Sigmoid colon (tissue), 7 donors: Measurements from ENCODE around the gene USB1. TPM values are rescaled to one million over a fixed set of nuclear protein-coding genes. Genes with fewer than 3 reads are reported as not detected.

ENCODE experiments used
- DNase-seq: peaks from one replicate; pipeline ENCODE4 v3.0.0-alpha.2; 2019
- H3K27ac ChIP-seq, 4 donors: fragments of 200-600 bp; sonication (generic); one replicate each; pipeline ENCODE4 v1.5.1; 2016 to 2019; ENCODE audit warnings: mild to moderate bottlenecking in 1 of 4
- H3K27me3 ChIP-seq, 3 donors: fragments of 200-600 bp; sonication (generic); one replicate each; pipeline ENCODE4 v1.5.1; 2019; ENCODE audit warnings: mild to moderate bottlenecking in 1 of 3
- H3K36me3 ChIP-seq, 4 donors: fragments of 200-600 bp; sonication (generic); one replicate each; pipeline ENCODE4 v1.5.1; 2016 to 2019
- H3K4me1 ChIP-seq, 4 donors: fragments of 200-600 bp; sonication (generic); one replicate each; pipeline ENCODE4 v1.5.1; 2017 to 2019
- H3K4me3 ChIP-seq, 4 donors: fragments of 200-600 bp; sonication (generic); one replicate each; pipeline ENCODE4 v1.5.1; 2017 to 2019; ENCODE audit warnings: mild to moderate bottlenecking in 2 of 4, moderate library complexity in 1 of 4
- H3K9me3 ChIP-seq, 4 donors: fragments of 200-600 bp in 3 of 4; sonication (generic) in 3 of 4; one replicate each; pipeline versions ENCODE4 v1.5.1 to v1.6.1; 2013 to 2019
- CTCF ChIP-seq, 4 experiments: fragments of 450-650 bp in 3 of 4; fragments of 200-600 bp in 1 of 4; IDR thresholded peaks; one replicate each; pipeline ENCODE4 v1.5.1; 2016 to 2019; ENCODE audit warnings: antibody characterized with exemption in 4 of 4, mild to moderate bottlenecking in 3 of 4, moderate library complexity in 2 of 4
- EP300 ChIP-seq, 4 donors: sonication (generic); formaldehyde crosslinking; IDR thresholded peaks; one replicate each; pipeline ENCODE4 v1.6.1; 2017; ENCODE audit warnings: antibody characterized with exemption in 4 of 4
- POLR2A ChIP-seq, 2 donors: fragments of 450-650 bp; IDR thresholded peaks; one replicate each; pipeline ENCODE4 v1.6.1; 2016; ENCODE audit warnings: antibody characterized with exemption in 2 of 2, mild to moderate bottlenecking in 2 of 2, moderate library complexity in 2 of 2
- POLR2AphosphoS5 ChIP-seq, 4 donors: sonication (generic); formaldehyde crosslinking; IDR thresholded peaks; one replicate each; pipeline ENCODE4 v1.6.1; 2017; ENCODE audit warnings: antibody characterized with exemption in 4 of 4
- WGBS, 2 donors: extraction: QIAGEN DNeasy Blood & Tissue Kit; methylation state at CpG; one replicate each; pipeline ENCODE4 v1.1.7; 2013; 5-methylcytosine and 5-hydroxymethylcytosine counted together
- intact Hi-C: fragments of 100-400 bp; cut with DNase I; formaldehyde crosslinking; loops from one replicate; pipeline ENCODE4 v1.15.1; 2023
- polyA plus RNA-seq, 3 donors: library from polyadenylated mRNA; stranded (reverse); fragments of 200-250 nt; gene quantifications; one replicate each; pipeline ENCODE4 v1.2.3, GENCODE V29; 2013
- total RNA-seq, 4 donors: library from RNA; depleted of rRNA; stranded (reverse); fragments of >200 nt; gene quantifications; one replicate each; pipeline ENCODE4 v1.1.0, GENCODE V29; 2016
- donor health status: healthy with polysubstance abuse.
- donor health status: Bipolar disorder and iron deficiency.
- donor health status: healthy.

USB1 gene
- total and polyA plus RNA-seq, 7 donors, result 19.9 to 44.9 (median 36.6) TPM

- DNase-seq, result no peak
- Histone ChIP-seq H3K36me3 (peaks cover 0 to 30% (median 0%) of the 10 kb centered on the region in 4 donors), H3K4me3 (no peak overlapping the region), H3K9me3 (no peaks in the 10 kb centered on the region), H3K27me3 (no peaks in the 10 kb centered on the region), H3K4me1 (peaks cover 0 to 15% (median 9%) of the 10 kb centered on the region in 4 donors), H3K27ac (no peak overlapping the region)
- WGBS, 2 donors, result 81 to 88% methylated on average over 14 of the region's 14 CpGs
- intact Hi-C loops, result no loop called here
- TF ChIP-seq CTCF (IDR thresholded peaks at IDR 0.05), result no peak
- TF ChIP-seq POLR2A (IDR thresholded peaks at IDR 0.05), result no peak
- no peak for TF ChIP-seq EP300 (IDR thresholded peaks at IDR 0.05)
- no peak for TF ChIP-seq POLR2AphosphoS5 (IDR thresholded peaks at IDR 0.05)
Observed at GRCh38 chr16:58035356-58036170, 34.4 kb downstream of the USB1 start.

GRCh38 chr16:58036943-58037342 lies 35.7 kb downstream of the USB1 start:
- 94 to 95% methylated on average over 6 of the region's 6 CpGs for WGBS, 2 donors
- intact Hi-C loops, result no loop called here
- peaks cover 0 to 42% (median 3%) of the 10 kb centered on the region in 4 donors for H3K36me3 ChIP-seq
- no peaks in the 10 kb centered on the region for H3K27me3 ChIP-seq
- H3K27ac ChIP-seq, result no peak overlapping the region
- TF ChIP-seq POLR2AphosphoS5 (IDR thresholded peaks at IDR 0.05) (no peak), CTCF (IDR thresholded peaks at IDR 0.05) (no peak), POLR2A (IDR thresholded peaks at IDR 0.05) (no peak), EP300 (IDR thresholded peaks at IDR 0.05) (no peak)
- H3K9me3 ChIP-seq, result no peaks in the 10 kb centered on the region
- no peak for DNase-seq
- H3K4me3 ChIP-seq, result no peak overlapping the region
- peaks cover 0 to 11% (median 7%) of the 10 kb centered on the region in 4 donors for H3K4me1 ChIP-seq

- Histone ChIP-seq H3K27ac (no peak overlapping the region), H3K4me1 (peaks cover 0 to 9% (median 7%) of the 10 kb centered on the region in 4 donors), H3K36me3 (peaks cover 0 to 48% (median 4%) of the 10 kb centered on the region in 4 donors), H3K9me3 (no peaks in the 10 kb centered on the region), H3K27me3 (no peaks in the 10 kb centered on the region), H3K4me3 (no peak overlapping the region)
- DNase-seq, result no peak
- TF ChIP-seq POLR2A (IDR thresholded peaks at IDR 0.05) (no peak), POLR2AphosphoS5 (IDR thresholded peaks at IDR 0.05) (no peak), EP300 (IDR thresholded peaks at IDR 0.05) (no peak), CTCF (IDR thresholded peaks at IDR 0.05) (no peak)
- intact Hi-C loops, result no loop called here
- 96% methylated on average over 16 of the region's 16 CpGs for WGBS, 2 donors
Observed at GRCh38 chr16:58037365-58038057, 36.3 kb downstream of the USB1 start.

GRCh38 chr16:58038219-58038641 lies 37.0 kb downstream of the USB1 start:
- 94 to 95% methylated on average over 20 of the region's 20 CpGs for WGBS, 2 donors
- Histone ChIP-seq H3K36me3 (peaks cover 0 to 54% (median 6%) of the 10 kb centered on the region in 4 donors), H3K27ac (no peak overlapping the region), H3K4me1 (peaks cover 0 to 2% (median under 1%) of the 10 kb centered on the region in 4 donors), H3K4me3 (no peak overlapping the region), H3K9me3 (no peaks in the 10 kb centered on the region), H3K27me3 (no peaks in the 10 kb centered on the region)
- no peak for DNase-seq
- TF ChIP-seq POLR2A (IDR thresholded peaks at IDR 0.05), result no peak
- TF ChIP-seq EP300 (IDR thresholded peaks at IDR 0.05), result no peak
- no peak for TF ChIP-seq POLR2AphosphoS5 (IDR thresholded peaks at IDR 0.05)
- no peak for TF ChIP-seq CTCF (IDR thresholded peaks at IDR 0.05)
- intact Hi-C loops, result no loop called here
